CD4-positive, alpha-beta T cell (primary cell): ENCODE measurements around the gene LBX2. TPM values are rescaled to one million over a fixed set of nuclear protein-coding genes. Genes with fewer than 3 reads are reported as not detected.

ENCODE experiments used
- ATAC-seq: fragments of 200-7000 bp; cut with Tn5 transposase; one replicate; pipeline ENCODE4 v1.10.0; 2022; ENCODE audit warnings: mild to moderate bottlenecking; ENCODE audit not compliant: poor library complexity
- CTCF ChIA-PET: fragments of 350-600 bp; sonication (Branson Sonifier 250); formaldehyde crosslinking; loops from one replicate; lab custom pipeline; 2021; ENCODE audit warnings: antibody characterized with exemption, inconsistent platforms; lab: Charles Lee
- POLR2A ChIA-PET: fragments of 350-600 bp; sonication (Branson Sonifier 250); formaldehyde crosslinking; loops from one replicate; lab custom pipeline; 2021; ENCODE audit warnings: antibody characterized with exemption, inconsistent platforms; lab: Charles Lee
- DNase-seq, 14 experiments: peaks; one replicate each; pipeline ENCODE4 v3.0.0-alpha.2; 2013 to 2020; ENCODE audit warnings: mixed read lengths in 2 of 14
- H3K27ac ChIP-seq, 2 donors: one replicate each; pipeline versions ENCODE4 v1.5.1 to v1.7.0; 2013; ENCODE audit warnings: low read length in 2 of 2, low read depth in 1 of 2, mild to moderate bottlenecking in 1 of 2
- H3K27me3 ChIP-seq, 2 experiments: 1 replicate in 1 of 2; 2 replicates in 1 of 2; pipeline versions ENCODE4 v1.6.1 to v1.7.0; 2013; ENCODE audit warnings: low read length in 2 of 2, control low read depth in 1 of 2, mild to moderate bottlenecking in 1 of 2, moderate library complexity in 1 of 2; ENCODE audit not compliant: insufficient read depth in 2 of 2, control insufficient read depth in 1 of 2
- H3K36me3 ChIP-seq: one replicate; pipeline ENCODE4 v1.6.1; 2013; ENCODE audit warnings: low read length, control low read depth; ENCODE audit not compliant: insufficient read depth
- H3K4me1 ChIP-seq: one replicate; pipeline ENCODE4 v1.6.1; 2013; ENCODE audit warnings: low read length, control low read depth; ENCODE audit not compliant: insufficient read depth
- H3K4me3 ChIP-seq: one replicate; pipeline ENCODE4 v1.5.1; 2013; ENCODE audit warnings: mild to moderate bottlenecking, low read length, moderate library complexity
- H3K9me3 ChIP-seq, 2 experiments: 1 replicate in 1 of 2; 2 replicates in 1 of 2; pipeline versions ENCODE4 v1.6.1 to v1.7.0; 2013; ENCODE audit warnings: low read length in 2 of 2, mild to moderate bottlenecking in 2 of 2, control low read depth in 1 of 2, moderate library complexity in 1 of 2; ENCODE audit not compliant: control insufficient read depth in 1 of 2, insufficient read depth in 1 of 2
- H3K27ac Mint-ChIP-seq: one replicate; pipeline ENCODE4 v1.8.0; 2020; ENCODE audit warnings: mixed read lengths
- H3K27me3 Mint-ChIP-seq: one replicate; pipeline ENCODE4 v1.8.0; 2021; ENCODE audit warnings: mixed read lengths
- H3K36me3 Mint-ChIP-seq: one replicate; pipeline ENCODE4 v1.8.0; 2021; ENCODE audit warnings: low read depth, mixed read lengths
- H3K4me1 Mint-ChIP-seq: one replicate; pipeline ENCODE4 v1.8.0; 2021; ENCODE audit warnings: low read depth, mixed read lengths
- H3K4me3 Mint-ChIP-seq: one replicate; pipeline ENCODE4 v1.8.0; 2020; ENCODE audit warnings: mild to moderate bottlenecking, mixed read lengths
- H3K9me3 Mint-ChIP-seq: one replicate; pipeline ENCODE4 v1.8.0; 2020; ENCODE audit warnings: mixed read lengths
- intact Hi-C, 2 experiments: fragments of 100-400 bp; cut with DNase I in 1 of 2; cut with micrococcal nuclease in 1 of 2; formaldehyde crosslinking; loops; one replicate each; pipeline versions ENCODE4 v1.15.1 to v1.9.0; 2023 to 2025; cut with DNase I, micrococcal nuclease
- total RNA-seq, 174 experiments: library from RNA in 2 of 174; stranded (reverse) in 2 of 174; gene quantifications; one replicate each; pipeline ENCODE4 v1.2.3 and lab custom pipeline; 2021 to 2026
- TF ChIP-seq, protein P1 (sequence below): fragments of 200-600 bp; IDR thresholded peaks from one replicate; pipeline ENCODE4 v1.8.0; 2022; ENCODE audit warnings: antibody characterized with exemption, mild to moderate bottlenecking

Gene LBX2
- total RNA-seq, 2 experiments from 2014 or later: not detected

GRCh38 chr2:74512744-74513604 lies 13.6 kb upstream of the LBX2 start:
- DNase-seq (no peak), ATAC-seq (no peak)
- H3K4me3 ChIP-seq: no peak overlapping the region
- H3K4me3 Mint-ChIP-seq: peak overlapping the region; percentile 69
- no peak overlapping the region for H3K27ac Mint-ChIP-seq
- ChIA-PET POLR2A (interaction anchor here (0.7 to 2.0 kb wide), 4 partner anchors 9 to 18 kb away, joined by 3 to 10 read pairs (median 3); partner anchors contain the start of genes AUP1 and HTRA2), CTCF (no interaction called here)
- H3K27ac ChIP-seq: no peak overlapping the region
- peaks cover 28% of the 10 kb centered on the region for H3K4me1 Mint-ChIP-seq
- intact Hi-C loops: no loop called here
- peaks cover 0 to 36% of the 10 kb centered on the region in 2 experiments for H3K9me3 ChIP-seq
- H3K36me3 Mint-ChIP-seq: peaks cover 1% of the 10 kb centered on the region
- H3K27me3 ChIP-seq: peaks cover 56 to 58% of the 10 kb centered on the region in 2 experiments
- TF ChIP-seq, protein P1, sequence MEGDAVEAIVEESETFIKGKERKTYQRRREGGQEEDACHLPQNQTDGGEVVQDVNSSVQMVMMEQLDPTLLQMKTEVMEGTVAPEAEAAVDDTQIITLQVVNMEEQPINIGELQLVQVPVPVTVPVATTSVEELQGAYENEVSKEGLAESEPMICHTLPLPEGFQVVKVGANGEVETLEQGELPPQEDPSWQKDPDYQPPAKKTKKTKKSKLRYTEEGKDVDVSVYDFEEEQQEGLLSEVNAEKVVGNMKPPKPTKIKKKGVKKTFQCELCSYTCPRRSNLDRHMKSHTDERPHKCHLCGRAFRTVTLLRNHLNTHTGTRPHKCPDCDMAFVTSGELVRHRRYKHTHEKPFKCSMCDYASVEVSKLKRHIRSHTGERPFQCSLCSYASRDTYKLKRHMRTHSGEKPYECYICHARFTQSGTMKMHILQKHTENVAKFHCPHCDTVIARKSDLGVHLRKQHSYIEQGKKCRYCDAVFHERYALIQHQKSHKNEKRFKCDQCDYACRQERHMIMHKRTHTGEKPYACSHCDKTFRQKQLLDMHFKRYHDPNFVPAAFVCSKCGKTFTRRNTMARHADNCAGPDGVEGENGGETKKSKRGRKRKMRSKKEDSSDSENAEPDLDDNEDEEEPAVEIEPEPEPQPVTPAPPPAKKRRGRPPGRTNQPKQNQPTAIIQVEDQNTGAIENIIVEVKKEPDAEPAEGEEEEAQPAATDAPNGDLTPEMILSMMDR: no peak
- peaks cover 45% of the 10 kb centered on the region for H3K4me1 ChIP-seq
- no peaks in the 10 kb centered on the region for H3K36me3 ChIP-seq
- no peaks in the 10 kb centered on the region for H3K9me3 Mint-ChIP-seq
- H3K27me3 Mint-ChIP-seq: peaks cover 73% of the 10 kb centered on the region

- ATAC-seq: no peak
- peaks cover 35% of the 10 kb centered on the region for H3K4me1 Mint-ChIP-seq
- no peak overlapping the region for H3K27ac Mint-ChIP-seq
- H3K27me3 Mint-ChIP-seq: peaks cover 70% of the 10 kb centered on the region
- no peak for DNase-seq
- POLR2A ChIA-PET: interaction anchor here (1.1 to 4.4 kb wide), 3 partner anchors 21 to 53 kb away, joined by 3 to 23 read pairs (median 3); partner anchors contain the start of genes MRPL53 and WBP1
- Histone ChIP-seq H3K4me3 (no peak overlapping the region), H3K9me3 (peaks cover 0 to 32% of the 10 kb centered on the region in 2 experiments), H3K4me1 (peaks cover 53% of the 10 kb centered on the region), H3K27ac (no peak overlapping the region), H3K36me3 (no peaks in the 10 kb centered on the region), H3K27me3 (peaks cover 40 to 44% of the 10 kb centered on the region in 2 experiments)
- H3K9me3 Mint-ChIP-seq: no peaks in the 10 kb centered on the region
- peaks cover 17% of the 10 kb centered on the region for H3K36me3 Mint-ChIP-seq
- H3K4me3 Mint-ChIP-seq: peak overlapping the region; percentile 30
- TF ChIP-seq, protein P1: no peak
- intact Hi-C loops: no loop called here
- CTCF ChIA-PET: no interaction called here
These were observed 11.9 kb upstream of the LBX2 start for GRCh38 chr2:74511104-74511989.

DNA sequence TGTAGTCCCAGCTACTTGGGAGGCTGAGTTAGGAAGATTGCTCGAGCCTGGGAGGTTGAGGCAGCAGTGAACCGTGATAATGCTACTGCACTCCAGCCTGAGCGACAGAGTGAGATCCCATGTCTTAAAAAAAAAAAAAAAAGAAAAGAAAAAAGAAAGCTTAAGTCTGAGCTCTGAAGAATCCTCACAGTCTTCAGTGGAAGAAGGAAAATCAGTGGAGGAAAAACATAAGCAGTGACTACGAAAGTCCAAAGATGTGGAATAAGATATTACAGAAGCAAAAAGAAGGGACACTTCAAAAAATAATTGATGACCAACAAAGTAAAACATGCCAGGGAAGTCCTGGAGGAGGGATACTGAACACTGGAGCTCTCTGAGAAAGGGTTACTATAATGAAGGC lies 10.9 kb upstream of the LBX2 start:
- H3K36me3 Mint-ChIP-seq: peaks cover 25% of the 10 kb centered on the region
- DNase-seq (no peak), ATAC-seq (no peak)
- Histone ChIP-seq H3K4me1 (peaks cover 53% of the 10 kb centered on the region), H3K27me3 (peaks cover 29 to 43% of the 10 kb centered on the region in 2 experiments), H3K9me3 (peaks cover 0 to 24% of the 10 kb centered on the region in 2 experiments), H3K4me3 (no peak overlapping the region), H3K27ac (no peak overlapping the region), H3K36me3 (peaks cover 8% of the 10 kb centered on the region)
- H3K4me1 Mint-ChIP-seq: peaks cover 37% of the 10 kb centered on the region
- intact Hi-C loops: no loop called here
- ChIA-PET POLR2A (interaction anchor here (1.0 to 4.4 kb wide), 6 partner anchors 12 to 52 kb away, joined by 3 to 23 read pairs (median 4); partner anchors contain the start of genes AUP1, HTRA2, MOGS and MRPL53), CTCF (interaction anchor here (0.8 to 1.6 kb wide), 3 partner anchors 10 to 22 kb away, joined by 3 to 6 read pairs (median 3); no protein-coding TSS in a partner anchor)
- H3K27ac Mint-ChIP-seq: no peak overlapping the region
- TF ChIP-seq, protein P1: no peak
- peak overlapping the region; percentile 3 for H3K4me3 Mint-ChIP-seq
- H3K27me3 Mint-ChIP-seq: peaks cover 67% of the 10 kb centered on the region
- no peaks in the 10 kb centered on the region for H3K9me3 Mint-ChIP-seq
